HG02610 (cell line): ENCODE results near the gene PTPRD.

Source experiments
- ATAC-seq: cut with Tn5 transposase; IDR thresholded peaks from one replicate; pipeline ENCODE4 v1.9.1; 2021; ENCODE audit warnings: mild to moderate bottlenecking, moderate library complexity; ENCODE audit not compliant: unreplicated experiment

The PTPRD gene

GRCh38 chr9:8754751-8755150 is 1858.1 kb downstream of the PTPRD start:
- ATAC-seq, result no peak

- no peak for ATAC-seq
Observed at GRCh38 chr9:8751406-8751930, 1861.3 kb downstream of the PTPRD start.

- no peak for ATAC-seq
Observed at GRCh38 chr9:8750639-8751051, 1862.2 kb downstream of the PTPRD start.

- no peak for ATAC-seq
Observed at GRCh38 chr9:8745347-8745746, 1867.5 kb downstream of the PTPRD start.

GRCh38 chr9:8738945-8739344 is 1873.9 kb downstream of the PTPRD start:
- no peak for ATAC-seq

GRCh38 chr9:8736805-8737204 is 1876.0 kb downstream of the PTPRD start:
- no peak for ATAC-seq

GRCh38 chr9:8734760-8735159 is 1878.0 kb downstream of the PTPRD start:
- no peak for ATAC-seq

- ATAC-seq, result no peak
Observed at GRCh38 chr9:8733131-8733954, 1879.5 kb downstream of the PTPRD start.

GRCh38 chr9:8732367-8733075 is 1880.3 kb downstream of the PTPRD start:
- no peak for ATAC-seq

- no peak for ATAC-seq
Observed at GRCh38 chr9:8730618-8731017, 1882.2 kb downstream of the PTPRD start.

- ATAC-seq, result no peak
Observed at GRCh38 chr9:8728910-8729309, 1883.9 kb downstream of the PTPRD start.

- ATAC-seq, result no peak
Observed at GRCh38 chr9:8727191-8727590, 1885.6 kb downstream of the PTPRD start.

- ATAC-seq, result no peak
Observed at GRCh38 chr9:8726692-8727091, 1886.1 kb downstream of the PTPRD start.

- ATAC-seq, result no peak
Observed at GRCh38 chr9:8725635-8726034, 1887.2 kb downstream of the PTPRD start.

- ATAC-seq, result no peak
Observed at GRCh38 chr9:8724284-8725018, 1888.4 kb downstream of the PTPRD start.

GRCh38 chr9:8723195-8723594 is 1889.6 kb downstream of the PTPRD start:
- no peak for ATAC-seq

- ATAC-seq, result no peak
Observed at GRCh38 chr9:8719833-8720486, 1892.8 kb downstream of the PTPRD start.

GRCh38 chr9:8718121-8718725 is 1894.6 kb downstream of the PTPRD start:
- ATAC-seq, result no peak

GRCh38 chr9:8717146-8717545 is 1895.7 kb downstream of the PTPRD start:
- no peak for ATAC-seq

GRCh38 chr9:8715788-8716187 is 1897.0 kb downstream of the PTPRD start:
- ATAC-seq, result no peak

- no peak for ATAC-seq
Observed at GRCh38 chr9:8713811-8714165, 1899.0 kb downstream of the PTPRD start.
